ENCODE measurements around the gene ITK.

DNA sequence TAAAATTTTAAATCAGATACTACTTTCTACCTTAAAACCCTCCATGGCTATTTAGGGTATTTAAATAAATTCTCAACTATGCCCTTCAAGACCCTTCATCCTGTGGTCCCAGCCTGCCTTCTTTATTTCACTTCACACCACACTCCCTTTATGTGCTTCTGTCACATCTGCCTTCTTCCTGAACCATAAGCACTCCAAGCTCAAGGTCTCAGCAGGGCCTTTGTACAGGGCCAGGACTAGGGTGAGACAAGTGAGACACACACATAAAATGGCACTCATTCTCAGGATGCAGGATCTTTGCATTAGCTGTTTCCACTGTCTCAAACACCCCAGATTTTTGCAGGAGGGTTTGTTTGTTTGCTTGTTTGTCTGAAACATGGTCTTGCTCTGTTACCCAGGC, 7.6 kb downstream of the ITK start:
- TF ChIP-seq POLR2A (IDR thresholded peaks at IDR 0.05; ENCODE audit: low read depth, low read length) (no peak), POLR2AphosphoS5 (IDR thresholded peaks at IDR 0.05; ENCODE audit: insufficient read depth, low read depth, low read length) (no peak), MAX (IDR thresholded peaks at IDR 0.05; ENCODE audit: insufficient read depth, insufficient read length) (no peak), JUN (IDR thresholded peaks at IDR 0.05; ENCODE audit: borderline replicate concordance, insufficient read depth, insufficient read length, low read depth) (no peak)
- TF ChIP-seq, protein P1, sequence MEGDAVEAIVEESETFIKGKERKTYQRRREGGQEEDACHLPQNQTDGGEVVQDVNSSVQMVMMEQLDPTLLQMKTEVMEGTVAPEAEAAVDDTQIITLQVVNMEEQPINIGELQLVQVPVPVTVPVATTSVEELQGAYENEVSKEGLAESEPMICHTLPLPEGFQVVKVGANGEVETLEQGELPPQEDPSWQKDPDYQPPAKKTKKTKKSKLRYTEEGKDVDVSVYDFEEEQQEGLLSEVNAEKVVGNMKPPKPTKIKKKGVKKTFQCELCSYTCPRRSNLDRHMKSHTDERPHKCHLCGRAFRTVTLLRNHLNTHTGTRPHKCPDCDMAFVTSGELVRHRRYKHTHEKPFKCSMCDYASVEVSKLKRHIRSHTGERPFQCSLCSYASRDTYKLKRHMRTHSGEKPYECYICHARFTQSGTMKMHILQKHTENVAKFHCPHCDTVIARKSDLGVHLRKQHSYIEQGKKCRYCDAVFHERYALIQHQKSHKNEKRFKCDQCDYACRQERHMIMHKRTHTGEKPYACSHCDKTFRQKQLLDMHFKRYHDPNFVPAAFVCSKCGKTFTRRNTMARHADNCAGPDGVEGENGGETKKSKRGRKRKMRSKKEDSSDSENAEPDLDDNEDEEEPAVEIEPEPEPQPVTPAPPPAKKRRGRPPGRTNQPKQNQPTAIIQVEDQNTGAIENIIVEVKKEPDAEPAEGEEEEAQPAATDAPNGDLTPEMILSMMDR (IDR thresholded peaks at IDR 0.05; ENCODE audit: extremely low read depth in 1 of 2, insufficient read depth in 1 of 2, low read depth in 1 of 2, low read length in 2 of 2) = no peak

Data from endothelial cell of umbilical vein (primary cell).